OCI-LY7 (cell line): ENCODE data around the gene HPN.

Experiments
- EZH2phosphoT487 ChIP-seq: fragments of 200-600 bp; sonication (generic); IDR thresholded peaks from 2 replicates; pipeline ENCODE4 v1.6.1; 2018; ENCODE audit warnings: low read depth, borderline replicate concordance, mild to moderate bottlenecking, mixed run types, antibody characterized with exemption, low read length, moderate library complexity, mixed read lengths
- TF ChIP-seq, protein P1 (sequence below): fragments of 200-600 bp; sonication (generic); conservative IDR thresholded peaks from 2 replicates; pipeline ENCODE4 v1.5.1; 2014; ENCODE audit warnings: mild to moderate bottlenecking, antibody characterized with exemption, low read length, moderate library complexity, mixed read lengths

DNA sequence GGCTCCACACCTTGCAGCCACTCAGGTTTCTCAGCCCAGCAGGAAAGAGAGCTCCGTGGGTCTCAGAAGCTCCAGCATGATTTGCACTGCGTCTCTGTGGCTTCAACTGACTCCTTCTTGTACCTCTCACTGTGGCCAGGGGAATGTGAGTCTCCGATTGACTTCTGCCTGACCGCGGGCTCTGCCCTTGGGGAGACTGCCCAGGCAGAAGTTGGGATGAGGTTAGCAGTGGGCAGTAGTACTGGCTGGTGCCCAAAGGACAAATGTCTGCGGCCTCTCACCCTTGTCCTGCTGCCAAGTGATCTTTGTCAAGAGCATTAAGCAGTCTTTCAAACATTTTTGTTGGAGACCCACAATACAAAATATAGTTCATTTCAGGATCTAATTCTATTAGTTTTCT, 39.7 kb downstream of the HPN start:
- TF ChIP-seq, protein P1, sequence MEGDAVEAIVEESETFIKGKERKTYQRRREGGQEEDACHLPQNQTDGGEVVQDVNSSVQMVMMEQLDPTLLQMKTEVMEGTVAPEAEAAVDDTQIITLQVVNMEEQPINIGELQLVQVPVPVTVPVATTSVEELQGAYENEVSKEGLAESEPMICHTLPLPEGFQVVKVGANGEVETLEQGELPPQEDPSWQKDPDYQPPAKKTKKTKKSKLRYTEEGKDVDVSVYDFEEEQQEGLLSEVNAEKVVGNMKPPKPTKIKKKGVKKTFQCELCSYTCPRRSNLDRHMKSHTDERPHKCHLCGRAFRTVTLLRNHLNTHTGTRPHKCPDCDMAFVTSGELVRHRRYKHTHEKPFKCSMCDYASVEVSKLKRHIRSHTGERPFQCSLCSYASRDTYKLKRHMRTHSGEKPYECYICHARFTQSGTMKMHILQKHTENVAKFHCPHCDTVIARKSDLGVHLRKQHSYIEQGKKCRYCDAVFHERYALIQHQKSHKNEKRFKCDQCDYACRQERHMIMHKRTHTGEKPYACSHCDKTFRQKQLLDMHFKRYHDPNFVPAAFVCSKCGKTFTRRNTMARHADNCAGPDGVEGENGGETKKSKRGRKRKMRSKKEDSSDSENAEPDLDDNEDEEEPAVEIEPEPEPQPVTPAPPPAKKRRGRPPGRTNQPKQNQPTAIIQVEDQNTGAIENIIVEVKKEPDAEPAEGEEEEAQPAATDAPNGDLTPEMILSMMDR = no peak
- TF ChIP-seq EZH2phosphoT487 = no peak
